Posterior cingulate gyrus (tissue), 11 donors: ENCODE data around the gene PEAK3.

Experiments
- DNase-seq, 10 donors: peaks; one replicate each; pipeline versions ENCODE4 v3.0.0 to v3.0.0-alpha.2; 2020 to 2021; ENCODE audit warnings: mixed read lengths in 3 of 10
- intact Hi-C: fragments of 100-400 bp; cut with DNase I; formaldehyde crosslinking; loops from one replicate; pipeline ENCODE4 v1.15.1; 2023

Gene PEAK3

GRCh38 chr19:2274185-2274711 lies 7.7 kb downstream of the PEAK3 start:
- DNase-seq = no peak
- intact Hi-C loops = no loop called here

GRCh38 chr19:2273356-2274184 lies 8.4 kb downstream of the PEAK3 start:
- DNase-seq = peak in 8 of 10 donors; percentile 43 to 95 (median 64)
- intact Hi-C loops = loop anchor here (1.0 kb wide), 1 partner anchor 37 kb away; the partner anchor contains the start of genes PLEKHJ1 and SF3A2

- peak in 1 of 10 donors; percentile 64 for DNase-seq
- intact Hi-C loops = no loop called here
Observed at GRCh38 chr19:2271234-2272103, 10.5 kb downstream of the PEAK3 start.

- DNase-seq = peak in 8 of 10 donors; percentile 54 to 95 (median 68)
Observed at GRCh38 chr19:2270423-2271233, 11.3 kb downstream of the PEAK3 start.

GRCh38 chr19:2270157-2270422 lies 11.9 kb downstream of the PEAK3 start:
- intact Hi-C loops = no loop called here
- DNase-seq = peak in 1 of 10 donors; percentile 72

More at GRCh38 chr19:2270423-2271233, 11.3 kb downstream of the PEAK3 start:
- intact Hi-C loops = no loop called here

GRCh38 chr19:2269244-2270156 lies 12.5 kb downstream of the PEAK3 start:
- intact Hi-C loops = loop anchor here (1.0 kb wide), 1 partner anchor 106 kb away; the partner anchor contains the start of gene DOT1L
- DNase-seq = peak; percentile 97 to 100 (median 98)

GRCh38 chr19:2268861-2269243 lies 13.1 kb downstream of the PEAK3 start:
- intact Hi-C loops = loop anchor here (1.0 kb wide), 1 partner anchor 106 kb away; the partner anchor contains the start of gene DOT1L
- no peak for DNase-seq

GRCh38 chr19:2268480-2268830 lies 13.5 kb downstream of the PEAK3 start:
- intact Hi-C loops = no loop called here
- no peak for DNase-seq

GRCh38 chr19:2266183-2266993 lies 15.6 kb downstream of the PEAK3 start:
- peak; percentile 57 to 96 (median 76) for DNase-seq
- intact Hi-C loops = no loop called here

GRCh38 chr19:2261438-2262172 lies 20.4 kb downstream of the PEAK3 start:
- DNase-seq = no peak

GRCh38 chr19:2260341-2260805 lies 21.6 kb downstream of the PEAK3 start:
- intact Hi-C loops = no loop called here
- no peak for DNase-seq

More at GRCh38 chr19:2261438-2262172, 20.4 kb downstream of the PEAK3 start:
- intact Hi-C loops = no loop called here

- no peak for DNase-seq
- intact Hi-C loops = no loop called here
Observed at GRCh38 chr19:2259336-2259735, 22.6 kb downstream of the PEAK3 start.

- DNase-seq = no peak
- intact Hi-C loops = no loop called here
Observed at GRCh38 chr19:2255982-2256685, 25.8 kb downstream of the PEAK3 start, which contains the start of gene JSRP1. Gene JSRP1, minus strand, starts transcription at chr19:2256417. Its CDS starts 1,103 bp downstream, at chr19:2255314.

- no peak for DNase-seq
- intact Hi-C loops = no loop called here
Observed at GRCh38 chr19:2255112-2255845, 26.7 kb downstream of the PEAK3 start.

GRCh38 chr19:2254064-2254872 lies 27.7 kb downstream of the PEAK3 start:
- DNase-seq = no peak
- intact Hi-C loops = no loop called here
